HepG2 (cell line): ENCODE results near the gene NFX1. TPM values are rescaled to one million over a fixed set of nuclear protein-coding genes. Genes with fewer than 3 reads are reported as not detected.

Experiments used
- ETS1 ChIP-seq: sonication (generic); formaldehyde crosslinking; IDR thresholded peaks from 2 replicates; pipeline ENCODE4 v1.4.0; 2020; ENCODE audit warnings: missing genetic modification reagents
- HOMEZ ChIP-seq: IDR thresholded peaks from 2 replicates; pipeline ENCODE4 v1.6.1; 2016; ENCODE audit warnings: low read depth
- HOXA7 ChIP-seq: sonication (generic); formaldehyde crosslinking; IDR thresholded peaks from 2 replicates; pipeline ENCODE4 v1.8.1; 2022; ENCODE audit warnings: mild to moderate bottlenecking, missing genetic modification reagents, moderate library complexity
- RBM39 ChIP-seq: fragments of 200-400 bp; formaldehyde crosslinking; IDR thresholded peaks from one replicate; pipeline ENCODE4 v1.6.1; 2018; ENCODE audit warnings: antibody characterized with exemption, mild to moderate bottlenecking, low read depth, low read length; ENCODE audit not compliant: poor library complexity, severe bottlenecking
- SIX4 ChIP-seq: sonication (generic); formaldehyde crosslinking; IDR thresholded peaks from 2 replicates; pipeline ENCODE4 v1.4.0; 2020; ENCODE audit warnings: missing genetic modification reagents
- TAF1 ChIP-seq: sonication (generic); formaldehyde crosslinking; IDR thresholded peaks from 2 replicates; pipeline ENCODE4 v1.4.0; 2020; ENCODE audit warnings: missing genetic modification reagents
- THYN1 ChIP-seq: sonication (generic); formaldehyde crosslinking; IDR thresholded peaks from 2 replicates; pipeline ENCODE4 v1.8.1; 2023; ENCODE audit warnings: low read depth, mild to moderate bottlenecking, moderate library complexity, missing genetic modification reagents, borderline replicate concordance
- ZBTB1 ChIP-seq: sonication (generic); formaldehyde crosslinking; IDR thresholded peaks from 2 replicates; pipeline ENCODE4 v1.4.0; 2020; ENCODE audit warnings: missing genetic modification reagents, borderline replicate concordance
- ZNF30 ChIP-seq: sonication (generic); formaldehyde crosslinking; IDR thresholded peaks from 2 replicates; pipeline ENCODE4 v1.5.0; 2020; ENCODE audit warnings: mild to moderate bottlenecking, missing genetic modification reagents
- ZNF619 ChIP-seq: sonication (generic); formaldehyde crosslinking; IDR thresholded peaks from 2 replicates; pipeline ENCODE4 v1.4.0; 2020; ENCODE audit warnings: mild to moderate bottlenecking, missing genetic modification reagents
- ZNF7 ChIP-seq: IDR thresholded peaks from 2 replicates; pipeline ENCODE4 v1.6.1; 2016; ENCODE audit warnings: missing biosample characterization, missing genetic modification reagents
- ZNF710 ChIP-seq: sonication (generic); formaldehyde crosslinking; IDR thresholded peaks from 2 replicates; pipeline ENCODE4 v1.5.0; 2020; ENCODE audit warnings: mild to moderate bottlenecking, missing genetic modification reagents, borderline replicate concordance
- ZNF775 ChIP-seq: sonication (generic); formaldehyde crosslinking; IDR thresholded peaks from 2 replicates; pipeline ENCODE4 v1.4.0; 2020; ENCODE audit warnings: missing genetic modification reagents, mild to moderate bottlenecking, moderate library complexity, borderline replicate concordance
- polyA plus RNA-seq, 8 experiments: library from polyadenylated mRNA; depleted of rRNA in 3 of 8; stranded (reverse) in 7 of 8; unstranded in 1 of 8; fragments of >200 nt; fragmentation: Illumina TruSeq in 4 of 8; extraction: Trizol in 4 of 8; gene quantifications; 2 replicates each; pipeline versions ENCODE4 v1.2.1 to v1.2.3, GENCODE V29; 2011 to 2016; ENCODE audit warnings: low read depth in 4 of 8, missing spikeins in 1 of 8, mixed read lengths in 1 of 8; ENCODE audit not compliant: insufficient read depth in 1 of 8
- total RNA-seq, 5 experiments: library from RNA; depleted of rRNA; stranded (reverse); fragments of >200 nt; fragmentation: Illumina TruSeq; extraction: Trizol; gene quantifications; 2 replicates each; pipeline ENCODE4 v1.2.3, GENCODE V29; 2016; ENCODE audit warnings: low read depth in 1 of 5
- TF ChIP-seq, protein P1 (sequence below): IDR thresholded peaks from 2 replicates; pipeline ENCODE4 v1.6.1; 2016; ENCODE audit warnings: missing biosample characterization, missing genetic modification reagents, low read depth
- TF ChIP-seq, protein P2 (sequence below): sonication (generic); formaldehyde crosslinking; IDR thresholded peaks from 2 replicates; pipeline ENCODE4 v1.4.0; 2020; ENCODE audit warnings: mild to moderate bottlenecking, low read depth, missing genetic modification reagents
- TF ChIP-seq, protein P3 (sequence below): IDR thresholded peaks from 2 replicates; pipeline ENCODE4 v1.6.1; 2012; ENCODE audit warnings: low read length, improper control_type of control experiment

NFX1 gene
- total and polyA plus RNA-seq, 2 of the 13 experiments (the other 11 are each of a cell fraction or from before 2014, with no cell fraction given) = 23.9 to 27.5 TPM

GRCh38 chr9:33415501-33416038 lies 125.3 kb downstream of the NFX1 start (continued):
- TF ChIP-seq ZNF710 (CRISPR knock-in tag) (peak; percentile 93), ZNF30 (CRISPR knock-in tag) (no peak), THYN1 (CRISPR knock-in tag) (no peak), ZNF7 (no peak), ZNF775 (CRISPR knock-in tag) (no peak), SIX4 (CRISPR knock-in tag) (peak; percentile 92), RBM39 (peak; percentile 62), TAF1 (CRISPR knock-in tag) (no peak), ZBTB1 (CRISPR knock-in tag) (no peak), HOMEZ (CRISPR knock-in tag) (peak; percentile 86), HOXA7 (CRISPR knock-in tag) (no peak), ETS1 (CRISPR knock-in tag) (no peak), ZNF619 (CRISPR knock-in tag) (0 out of 2 replicates have a peak, but pooled peaks have one; percentile 50)
- TF ChIP-seq, protein P1, sequence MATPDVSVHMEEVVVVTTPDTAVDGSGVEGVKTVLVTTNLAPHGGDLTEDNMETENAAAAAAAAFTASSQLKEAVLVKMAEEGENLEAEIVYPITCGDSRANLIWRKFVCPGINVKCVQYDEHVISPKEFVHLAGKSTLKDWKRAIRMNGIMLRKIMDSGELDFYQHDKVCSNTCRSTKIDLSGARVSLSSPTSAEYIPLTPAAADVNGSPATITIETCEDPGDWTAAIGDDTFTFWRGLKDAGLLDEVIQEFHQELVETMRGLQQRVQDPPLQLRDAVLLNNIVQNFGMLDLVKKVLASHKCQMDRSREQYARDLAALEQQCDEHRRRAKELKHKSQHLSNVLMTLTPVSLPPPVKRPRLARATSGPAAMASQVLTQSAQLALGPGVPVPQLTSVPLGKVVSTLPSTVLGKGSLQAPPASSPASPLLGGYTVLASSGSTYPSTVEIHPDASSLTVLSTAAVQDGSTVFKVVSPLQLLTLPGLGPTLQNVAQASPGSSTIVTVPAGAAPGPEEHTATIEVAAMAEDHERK (CRISPR knock-in tag) = no peak
- TF ChIP-seq, protein P2, sequence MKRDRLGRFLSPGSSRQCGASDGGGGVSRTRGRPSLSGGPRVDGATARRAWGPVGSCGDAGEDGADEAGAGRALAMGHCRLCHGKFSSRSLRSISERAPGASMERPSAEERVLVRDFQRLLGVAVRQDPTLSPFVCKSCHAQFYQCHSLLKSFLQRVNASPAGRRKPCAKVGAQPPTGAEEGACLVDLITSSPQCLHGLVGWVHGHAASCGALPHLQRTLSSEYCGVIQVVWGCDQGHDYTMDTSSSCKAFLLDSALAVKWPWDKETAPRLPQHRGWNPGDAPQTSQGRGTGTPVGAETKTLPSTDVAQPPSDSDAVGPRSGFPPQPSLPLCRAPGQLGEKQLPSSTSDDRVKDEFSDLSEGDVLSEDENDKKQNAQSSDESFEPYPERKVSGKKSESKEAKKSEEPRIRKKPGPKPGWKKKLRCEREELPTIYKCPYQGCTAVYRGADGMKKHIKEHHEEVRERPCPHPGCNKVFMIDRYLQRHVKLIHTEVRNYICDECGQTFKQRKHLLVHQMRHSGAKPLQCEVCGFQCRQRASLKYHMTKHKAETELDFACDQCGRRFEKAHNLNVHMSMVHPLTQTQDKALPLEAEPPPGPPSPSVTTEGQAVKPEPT (CRISPR knock-in tag) = peak; percentile 60; the same call in 1 of the 2 replicates
- TF ChIP-seq, protein P3, sequence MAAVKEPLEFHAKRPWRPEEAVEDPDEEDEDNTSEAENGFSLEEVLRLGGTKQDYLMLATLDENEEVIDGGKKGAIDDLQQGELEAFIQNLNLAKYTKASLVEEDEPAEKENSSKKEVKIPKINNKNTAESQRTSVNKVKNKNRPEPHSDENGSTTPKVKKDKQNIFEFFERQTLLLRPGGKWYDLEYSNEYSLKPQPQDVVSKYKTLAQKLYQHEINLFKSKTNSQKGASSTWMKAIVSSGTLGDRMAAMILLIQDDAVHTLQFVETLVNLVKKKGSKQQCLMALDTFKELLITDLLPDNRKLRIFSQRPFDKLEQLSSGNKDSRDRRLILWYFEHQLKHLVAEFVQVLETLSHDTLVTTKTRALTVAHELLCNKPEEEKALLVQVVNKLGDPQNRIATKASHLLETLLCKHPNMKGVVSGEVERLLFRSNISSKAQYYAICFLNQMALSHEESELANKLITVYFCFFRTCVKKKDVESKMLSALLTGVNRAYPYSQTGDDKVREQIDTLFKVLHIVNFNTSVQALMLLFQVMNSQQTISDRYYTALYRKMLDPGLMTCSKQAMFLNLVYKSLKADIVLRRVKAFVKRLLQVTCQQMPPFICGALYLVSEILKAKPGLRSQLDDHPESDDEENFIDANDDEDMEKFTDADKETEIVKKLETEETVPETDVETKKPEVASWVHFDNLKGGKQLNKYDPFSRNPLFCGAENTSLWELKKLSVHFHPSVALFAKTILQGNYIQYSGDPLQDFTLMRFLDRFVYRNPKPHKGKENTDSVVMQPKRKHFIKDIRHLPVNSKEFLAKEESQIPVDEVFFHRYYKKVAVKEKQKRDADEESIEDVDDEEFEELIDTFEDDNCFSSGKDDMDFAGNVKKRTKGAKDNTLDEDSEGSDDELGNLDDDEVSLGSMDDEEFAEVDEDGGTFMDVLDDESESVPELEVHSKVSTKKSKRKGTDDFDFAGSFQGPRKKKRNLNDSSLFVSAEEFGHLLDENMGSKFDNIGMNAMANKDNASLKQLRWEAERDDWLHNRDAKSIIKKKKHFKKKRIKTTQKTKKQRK = no peak
